Epithelial cell of proximal tubule (primary cell): Measurements from ENCODE around the gene ZRANB1. TPM values are rescaled to one million over a fixed set of nuclear protein-coding genes. Genes with fewer than 3 reads are reported as not detected.

Experiments used
- DNase-seq: peaks from one replicate; pipeline ENCODE4 v3.0.0-alpha.2; 2011; ENCODE audit warnings: low read depth
- H3K4me3 ChIP-seq: 2 replicates; pipeline ENCODE4 v1.5.1; 2011; ENCODE audit warnings: low read depth, mild to moderate bottlenecking, low read length
- CTCF ChIP-seq: conservative IDR thresholded peaks from 2 replicates; pipeline ENCODE4 v1.5.1; 2012; ENCODE audit warnings: low read depth, mild to moderate bottlenecking, low read length
- total RNA-seq: library from RNA; depleted of rRNA; stranded (reverse); fragments of >200 nt; gene quantifications from 2 replicates; pipeline ENCODE4 v1.2.3, GENCODE V29; 2015

Gene ZRANB1
- total RNA-seq, 1 donor from 2014 or later: 13.9 TPM

- no peak for TF ChIP-seq CTCF
- H3K4me3 ChIP-seq: no peak overlapping the region
- DNase-seq: no peak
Observed at GRCh38 chr10:125020386-125020785, 78.5 kb downstream of the ZRANB1 start.

GRCh38 chr10:125020871-125021270 lies 78.9 kb downstream of the ZRANB1 start:
- no peak for DNase-seq
- no peak for TF ChIP-seq CTCF
- H3K4me3 ChIP-seq: no peak overlapping the region

GRCh38 chr10:125021686-125022344 lies 79.9 kb downstream of the ZRANB1 start:
- no peak for TF ChIP-seq CTCF
- DNase-seq: no peak
- no peak overlapping the region for H3K4me3 ChIP-seq

- no peak overlapping the region for H3K4me3 ChIP-seq
- no peak for DNase-seq
- no peak for TF ChIP-seq CTCF
Observed at GRCh38 chr10:125022671-125023070, 80.7 kb downstream of the ZRANB1 start.

GRCh38 chr10:125023255-125023654 lies 81.3 kb downstream of the ZRANB1 start:
- TF ChIP-seq CTCF: no peak
- H3K4me3 ChIP-seq: no peak overlapping the region
- DNase-seq: no peak

- no peak for DNase-seq
- TF ChIP-seq CTCF: no peak
- H3K4me3 ChIP-seq: no peak overlapping the region
Observed at GRCh38 chr10:125023862-125024496, 82.1 kb downstream of the ZRANB1 start.
